Measurements from ENCODE around the gene PGBD1.

PGBD1 gene

GRCh38 chr6:28334286-28335039, 53.1 kb downstream of the PGBD1 start:
- no peak for FAIRE-seq
- no peak for DNase-seq (ENCODE audit: extremely low spot score, insufficient read length, low read depth)

DNA sequence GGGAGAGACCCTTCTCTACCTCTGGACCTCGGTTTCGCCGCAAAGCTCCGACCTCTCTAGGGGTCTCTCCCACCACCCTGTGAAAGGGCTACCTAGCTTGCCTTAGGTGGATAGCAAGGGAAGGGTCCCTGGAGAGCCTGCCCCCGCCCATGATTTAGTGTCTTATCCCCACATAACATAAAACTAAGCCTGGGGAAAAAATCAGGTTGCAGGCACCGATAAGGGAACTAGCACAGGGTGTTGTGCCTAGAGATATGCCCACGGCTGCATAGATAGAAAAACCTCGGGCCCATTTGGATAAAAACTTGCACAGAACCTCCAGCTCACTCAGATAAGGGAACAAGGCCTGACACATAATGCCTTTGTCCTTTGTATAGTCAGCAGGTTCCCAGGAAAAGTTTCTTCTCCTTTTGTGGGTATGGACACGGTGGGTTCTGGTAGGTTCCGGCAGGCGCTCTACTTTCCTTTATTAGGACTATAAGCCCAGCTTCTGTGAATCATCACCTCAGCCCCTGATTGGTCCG, 53.7 kb downstream of the PGBD1 start:
- FAIRE-seq (peak; percentile 94), DNase-seq (ENCODE audit: extremely low spot score, insufficient read length, low read depth) (no peak)

DNA sequence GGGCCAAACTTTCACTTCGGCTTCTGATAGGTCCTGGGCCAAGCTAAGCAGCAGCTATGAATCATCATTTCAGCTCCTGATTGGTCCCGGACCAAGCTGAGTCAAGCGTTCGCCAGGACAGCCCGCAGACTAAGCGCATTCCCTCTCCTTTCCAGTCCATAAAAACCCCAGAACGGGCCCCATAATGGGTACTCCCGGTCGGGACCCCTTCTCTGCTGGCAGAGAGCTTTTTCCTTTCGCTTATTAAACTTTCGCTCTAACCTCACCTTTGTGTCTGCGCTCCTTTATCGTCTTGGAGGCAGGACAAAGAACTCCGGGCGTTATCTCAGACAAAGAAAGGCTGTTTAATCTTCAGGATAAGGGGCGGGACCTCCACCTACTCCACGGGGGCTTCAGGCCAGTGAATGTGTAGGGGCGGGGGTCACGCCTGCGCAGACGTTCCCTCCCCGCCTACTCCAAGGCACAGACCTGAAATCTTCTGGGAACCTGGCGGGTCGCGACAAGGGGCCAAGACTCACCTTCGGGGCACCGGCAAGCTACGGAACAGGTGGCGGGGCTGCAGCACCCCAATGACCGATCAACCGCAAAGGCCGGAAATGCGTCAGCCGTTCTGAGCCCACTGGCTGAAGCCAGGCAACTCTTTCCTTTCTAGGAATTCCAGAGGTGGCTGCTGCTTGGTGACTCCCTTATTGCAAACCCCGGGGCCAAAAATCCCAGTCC, 54.4 kb downstream of the PGBD1 start, which contains the start of gene ZSCAN31:
TSS of gene ZSCAN31 (minus strand) at position 585 of the 720 bp plus-strand sequence. CDS start 6,465 bp downstream, outside the sequence.
- FAIRE-seq (no peak), DNase-seq (ENCODE audit: extremely low spot score, insufficient read length, low read depth) (peak; percentile 57)

DNA sequence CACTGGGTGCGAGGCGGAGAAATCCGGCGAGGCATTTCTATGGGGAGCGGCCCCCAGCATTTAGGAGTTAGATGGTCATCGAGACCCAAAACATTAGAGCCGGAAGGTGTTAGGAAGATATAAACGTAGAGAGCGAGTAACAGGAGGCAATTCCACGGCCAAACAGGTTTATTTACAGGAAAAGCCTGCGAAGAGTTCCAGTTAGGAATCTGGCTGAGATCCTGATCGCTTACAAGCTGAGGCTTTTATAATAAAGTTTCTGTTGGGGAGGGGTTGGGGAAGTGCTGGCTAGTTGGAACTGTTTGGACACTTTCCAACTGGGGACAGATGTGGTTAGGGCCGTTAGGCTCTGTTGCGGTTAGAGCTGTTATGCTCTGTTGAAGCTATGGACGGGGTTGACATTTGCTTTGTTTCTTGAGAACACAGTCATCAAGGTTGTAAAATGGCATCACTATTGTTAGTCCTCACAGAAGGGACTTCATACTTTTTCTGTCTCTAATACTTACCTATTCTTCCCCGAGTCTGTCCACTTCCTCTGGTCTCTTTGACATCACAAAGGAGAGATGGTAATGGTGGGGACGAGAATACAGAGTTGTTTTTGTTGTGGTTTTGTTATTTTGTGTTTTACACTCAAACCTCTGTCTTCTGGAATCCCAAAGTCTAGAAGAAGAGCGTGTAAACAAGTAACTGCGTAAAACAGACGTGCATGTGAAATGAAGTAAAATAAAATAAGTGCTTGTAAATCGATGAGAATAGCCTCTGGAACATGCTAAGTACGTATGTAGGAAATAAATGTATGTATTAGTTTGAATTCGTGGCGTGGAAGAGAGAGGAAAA, 55.1 kb downstream of the PGBD1 start:
- FAIRE-seq, result peak; percentile 84
- DNase-seq (ENCODE audit: extremely low spot score, insufficient read length, low read depth), result no peak

DNA sequence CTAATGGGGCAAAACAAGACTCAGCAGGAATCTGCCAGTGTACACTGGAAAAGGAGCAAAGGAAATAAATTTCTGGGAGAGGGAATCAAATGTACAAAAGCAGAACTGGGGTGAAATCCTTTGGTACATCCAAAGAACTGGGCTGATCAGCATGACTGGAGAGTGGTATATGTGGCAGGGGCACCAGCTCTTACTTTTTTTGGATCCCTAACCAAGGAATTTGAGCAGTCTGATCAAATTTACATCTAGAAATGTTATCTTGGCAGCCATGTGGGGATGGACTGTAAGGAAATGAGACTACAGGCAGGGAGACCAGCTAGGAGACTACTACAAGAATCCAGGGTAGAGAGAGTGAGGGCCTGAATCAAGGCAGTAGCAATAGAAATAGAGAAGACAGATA, 55.7 kb downstream of the PGBD1 start:
- FAIRE-seq (no peak), DNase-seq (ENCODE audit: extremely low spot score, insufficient read length, low read depth) (no peak)

DNA sequence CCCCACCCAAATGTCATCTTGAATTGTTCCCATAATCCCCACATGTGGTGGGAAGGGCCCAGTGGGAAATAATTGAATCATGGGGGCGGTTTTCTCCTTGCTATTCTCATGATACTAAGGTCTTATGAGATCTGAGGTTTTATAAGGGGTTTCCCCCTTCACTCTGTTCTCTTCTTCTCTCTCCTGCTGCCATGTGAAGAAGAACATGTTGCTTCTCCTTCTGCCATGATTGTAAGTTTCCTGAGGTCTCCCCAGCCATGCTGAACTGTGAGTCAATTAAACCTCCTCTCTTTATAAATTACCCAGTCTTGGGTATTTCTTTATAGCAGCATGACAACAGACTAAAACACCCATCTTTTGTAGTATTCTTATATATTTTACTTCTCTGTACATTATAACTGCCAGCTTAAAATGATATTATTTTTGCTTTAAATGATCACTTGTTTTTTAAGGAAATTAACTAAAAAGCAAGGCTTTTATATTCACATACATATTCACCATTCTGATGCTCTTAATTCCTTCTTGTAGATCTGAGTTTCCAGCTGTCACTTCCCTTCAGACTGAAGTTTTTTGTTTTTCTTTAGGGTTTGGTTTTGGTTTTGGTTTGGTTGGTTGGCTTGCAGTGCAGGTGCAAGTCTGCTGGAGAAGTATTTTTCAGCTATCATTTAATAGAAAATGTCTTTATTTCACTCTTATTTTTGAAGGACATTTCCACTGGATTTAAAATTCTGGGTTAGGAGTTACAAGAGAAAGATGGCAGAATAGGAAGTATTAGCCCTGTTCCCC, 59.1 kb downstream of the PGBD1 start:
- no peak for DNase-seq (ENCODE audit: extremely low spot score, insufficient read length, low read depth)
- no peak for FAIRE-seq

- FAIRE-seq, result no peak
Observed at GRCh38 chr6:28343898-28344677, 62.7 kb downstream of the PGBD1 start.

DNA sequence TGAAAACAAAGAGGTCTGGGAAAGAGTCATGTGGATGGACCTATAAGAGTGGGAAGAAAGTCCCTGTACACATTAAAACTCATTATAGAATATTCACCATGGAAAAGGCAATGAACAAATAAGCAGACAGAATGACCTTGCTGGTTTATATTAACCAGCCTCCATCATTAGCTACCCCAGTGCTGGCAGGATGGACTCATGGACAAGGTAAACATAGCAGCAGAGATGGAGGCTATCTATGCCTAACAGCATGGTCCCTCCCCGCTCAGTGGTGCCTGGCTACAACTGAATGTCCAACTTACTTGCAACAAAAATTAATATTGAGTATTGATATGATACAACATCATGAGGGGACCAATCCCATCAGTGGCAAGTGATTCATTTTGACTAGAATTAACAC, 63.8 kb downstream of the PGBD1 start:
- FAIRE-seq (no peak), DNase-seq (ENCODE audit: extremely low spot score, insufficient read length, low read depth) (no peak)

More at GRCh38 chr6:28343898-28344677, 62.7 kb downstream of the PGBD1 start:
- DNase-seq (ENCODE audit: extremely low spot score, insufficient read length, low read depth), result no peak

DNA sequence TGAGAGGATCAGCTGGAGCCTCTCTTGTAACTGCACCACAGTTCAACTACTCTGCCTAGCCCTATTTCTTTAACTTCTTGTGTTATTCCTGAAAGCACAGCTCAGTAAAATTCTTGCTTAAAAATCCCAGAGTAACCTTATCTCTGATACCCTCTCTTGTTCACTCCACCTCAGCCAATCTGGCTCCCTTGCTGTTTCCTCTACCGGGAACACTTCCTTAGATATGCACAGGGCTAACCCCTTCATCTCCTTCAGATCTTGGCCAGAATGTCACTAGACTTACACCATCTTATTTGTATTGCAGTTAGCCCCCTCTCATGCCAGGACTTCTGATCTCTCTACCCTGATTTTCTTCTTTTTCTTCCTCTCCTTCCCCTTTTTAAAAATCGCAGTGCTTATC, 65.7 kb downstream of the PGBD1 start:
- no peak for FAIRE-seq
- DNase-seq (ENCODE audit: extremely low spot score, insufficient read length, low read depth), result no peak

GRCh38 chr6:28349344-28349891, 68.0 kb downstream of the PGBD1 start:
- no peak for FAIRE-seq

GRCh38 chr6:28349892-28350737, 68.7 kb downstream of the PGBD1 start, which contains the start of gene ZKSCAN3:
Gene ZKSCAN3 (plus strand): TSS chr6:28349947. CDS start chr6:28359587, 9,640 bp downstream.
- DNase-seq (ENCODE audit: extremely low spot score, insufficient read length, low read depth) (peak; percentile 62), FAIRE-seq (peak; percentile 89)

More at GRCh38 chr6:28349344-28349891, 68.0 kb downstream of the PGBD1 start:
- no peak for DNase-seq (ENCODE audit: extremely low spot score, insufficient read length, low read depth)

DNA sequence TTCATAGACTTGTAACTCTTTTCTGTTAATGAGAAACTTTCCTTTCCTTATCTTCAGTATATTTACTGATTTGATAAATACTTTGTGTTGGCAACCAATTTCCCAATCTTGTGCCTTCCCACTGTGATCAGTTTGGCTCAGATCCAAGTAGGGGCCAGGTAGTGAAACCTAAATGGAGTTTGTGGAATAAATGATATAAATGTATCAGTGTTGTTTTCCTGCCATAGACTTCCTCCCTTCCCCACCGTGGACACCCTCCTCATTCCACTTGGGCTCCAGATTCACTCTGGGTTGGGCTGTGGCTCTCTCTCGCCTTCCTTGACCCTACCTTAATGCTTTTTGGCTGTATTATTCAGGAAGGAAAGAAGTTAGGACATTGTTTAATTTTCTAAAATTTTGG, 69.7 kb downstream of the PGBD1 start:
- FAIRE-seq, result no peak
- no peak for DNase-seq (ENCODE audit: extremely low spot score, insufficient read length, low read depth)

GRCh38 chr6:28351493-28351925, 70.1 kb downstream of the PGBD1 start:
- FAIRE-seq (no peak), DNase-seq (ENCODE audit: extremely low spot score, insufficient read length, low read depth) (no peak)

Data from GM18507 (cell line).